Stimulated activated CD8-positive, alpha-beta memory T cell treated with anti-CD3 and anti-CD28 coated beads, Interleukin-7, amount 100 ng/mL, for 4 hours (primary cell): ENCODE measurements around the gene KAZN.

Experiments
- DNase-seq, 2 donors: peaks; one replicate each; pipeline ENCODE4 v3.0.0-alpha.2; 2020; ENCODE audit warnings: low read depth in 2 of 2

Gene KAZN

GRCh38 chr1:14647777-14648176, 49.3 kb downstream of the KAZN start:
- no peak for DNase-seq

GRCh38 chr1:14648391-14648790, 49.9 kb downstream of the KAZN start:
- no peak for DNase-seq

DNA sequence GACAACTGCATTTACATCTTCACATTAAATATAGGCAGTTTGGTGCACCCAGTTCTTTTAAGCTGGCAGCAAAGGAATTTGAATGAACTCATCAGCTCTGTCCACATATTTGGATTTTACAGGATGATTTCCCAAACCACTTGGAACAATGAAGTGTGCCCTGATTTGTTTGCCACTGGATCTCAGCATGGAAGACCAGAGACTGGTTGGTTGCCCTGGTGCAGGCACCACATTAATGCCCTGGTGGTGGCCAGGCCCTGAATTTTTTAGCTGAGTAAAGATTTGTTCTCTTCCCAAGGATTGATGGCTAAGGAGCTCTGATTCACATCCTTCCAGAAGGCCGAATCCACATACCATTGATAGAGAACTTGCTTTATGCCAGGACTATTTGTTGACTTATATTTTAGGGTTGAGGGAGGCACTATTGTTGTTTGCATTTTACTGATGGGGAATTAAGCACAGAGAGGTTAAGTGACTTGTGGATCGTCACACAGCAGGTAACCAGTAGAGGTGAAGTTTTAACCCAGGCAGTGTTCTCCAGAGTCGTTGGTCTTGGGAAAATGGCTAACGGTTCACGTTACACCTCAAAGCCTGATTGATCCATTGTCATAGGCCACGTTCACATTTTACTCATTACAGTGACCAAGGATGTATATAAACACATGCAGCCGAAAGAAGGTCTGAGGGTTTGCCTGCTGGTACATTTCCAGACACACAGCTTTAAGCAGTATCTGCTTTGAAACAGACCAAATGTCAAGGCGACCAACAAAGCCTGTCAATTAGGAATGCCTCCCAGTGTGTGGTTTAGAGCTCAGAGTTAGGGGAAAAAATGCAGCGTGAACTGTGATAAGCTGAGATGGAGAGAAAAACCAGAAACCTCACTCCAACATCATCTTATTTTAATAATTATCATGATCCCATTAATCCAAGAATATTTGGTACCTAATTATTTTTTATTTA, 50.7 kb downstream of the KAZN start:
- no peak for DNase-seq

DNA sequence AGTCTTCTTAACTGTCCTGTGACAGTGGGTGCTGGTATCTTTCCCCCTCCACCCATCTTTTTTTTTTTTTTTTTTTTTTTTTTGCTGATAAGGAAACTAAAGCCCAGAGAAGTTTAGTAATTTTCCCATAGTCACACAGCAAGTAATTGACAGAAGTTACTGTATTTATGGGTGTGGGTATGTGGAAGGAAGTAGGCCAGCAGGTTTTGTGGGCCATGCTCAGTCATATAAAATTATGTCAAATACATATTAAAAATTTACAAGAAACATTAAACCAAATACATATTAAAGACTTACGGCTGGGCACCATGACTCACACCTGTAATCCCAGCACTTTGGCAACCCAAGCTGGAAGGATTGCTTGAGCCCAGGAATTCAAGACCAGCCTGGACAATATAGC, 51.5 kb downstream of the KAZN start:
- DNase-seq, result no peak

DNA sequence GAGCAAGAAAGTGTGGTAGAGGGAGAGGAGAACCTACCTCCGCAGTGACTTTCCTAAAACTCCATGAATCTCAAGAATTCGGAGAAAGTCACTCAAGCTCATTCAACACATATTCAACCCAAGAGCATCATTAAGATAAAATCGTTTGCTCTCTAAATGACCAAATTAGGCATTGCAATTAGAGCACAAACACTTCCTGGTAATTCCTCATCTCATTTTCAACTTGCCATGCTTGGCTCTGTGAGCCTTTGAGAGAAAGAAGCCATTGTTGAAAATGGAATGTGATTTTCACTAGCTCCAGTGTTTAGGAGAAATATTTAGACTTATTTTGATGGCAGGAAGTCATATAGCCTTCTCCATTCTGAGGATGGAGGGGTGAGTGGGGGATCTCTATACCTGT, 52.5 kb downstream of the KAZN start:
- DNase-seq, result no peak

- DNase-seq, result no peak
Observed at GRCh38 chr1:14652840-14653239, 54.4 kb downstream of the KAZN start.

DNA sequence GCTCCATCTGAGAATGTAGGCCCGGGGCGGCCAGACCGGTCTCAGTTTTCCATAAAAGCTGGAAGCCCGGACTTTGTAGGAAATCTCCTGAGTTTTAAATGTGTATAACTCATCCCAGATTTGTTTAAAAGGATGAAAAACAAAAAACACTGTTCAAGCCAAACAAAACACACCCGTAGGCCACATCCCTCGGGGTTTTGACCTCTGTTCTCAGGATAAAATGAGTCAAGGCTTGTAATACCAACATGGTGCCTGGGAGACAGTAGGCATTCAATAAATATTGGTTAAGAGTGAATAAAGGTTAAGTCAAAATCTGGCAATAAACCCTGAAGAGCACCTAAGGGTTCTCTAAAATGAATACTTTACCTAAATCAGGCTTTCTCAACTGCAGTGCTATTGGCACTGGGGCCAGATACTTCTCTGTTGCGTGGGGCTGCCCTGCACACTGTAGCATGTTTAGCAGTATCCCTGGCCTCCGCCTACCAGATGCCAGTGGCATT, 55.0 kb downstream of the KAZN start:
- DNase-seq, result no peak

DNA sequence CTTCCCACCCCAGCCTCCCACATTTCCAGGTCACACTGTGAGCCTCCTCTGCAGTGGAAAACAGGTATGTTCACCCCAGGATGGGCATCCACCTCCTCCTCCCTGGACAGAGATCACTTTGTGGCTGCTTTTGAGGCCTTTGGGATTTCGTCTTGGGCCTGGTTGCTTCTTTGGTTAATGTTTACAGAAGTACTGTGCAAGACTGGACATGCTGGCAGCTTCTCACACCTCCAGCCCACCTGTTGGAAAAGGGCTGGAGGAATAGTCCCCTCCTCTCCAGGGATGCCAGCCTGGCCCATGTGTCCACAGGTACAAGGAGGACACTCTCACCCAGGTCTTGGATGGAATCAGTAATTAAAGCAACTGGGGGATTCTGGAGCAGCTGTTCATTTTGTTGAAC, 56.1 kb downstream of the KAZN start:
- DNase-seq, result no peak

- DNase-seq, result no peak
Observed at GRCh38 chr1:14655385-14655784, 56.9 kb downstream of the KAZN start.

GRCh38 chr1:14656384-14656937, 58.0 kb downstream of the KAZN start:
- DNase-seq, result no peak

DNA sequence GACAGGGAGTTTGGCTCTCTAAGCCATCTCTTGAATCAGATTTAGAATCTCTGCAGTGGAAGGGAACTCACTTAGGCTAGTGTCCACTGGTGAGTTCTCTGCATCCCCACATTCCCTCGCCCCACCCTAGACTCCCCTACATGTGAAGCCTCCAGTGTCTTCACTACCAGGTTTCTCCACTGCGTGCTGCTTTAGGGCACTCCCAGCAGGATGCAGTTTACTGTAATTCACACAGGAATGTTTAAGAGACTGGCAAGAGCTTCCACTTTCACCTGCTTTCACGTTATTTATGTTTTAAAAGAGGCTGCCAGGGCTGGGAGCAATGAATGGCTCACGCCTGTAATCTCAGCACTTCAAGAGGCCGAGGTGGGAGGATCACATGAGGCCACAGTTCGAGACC, 60.2 kb downstream of the KAZN start:
- DNase-seq, result no peak

- DNase-seq, result no peak
Observed at GRCh38 chr1:14659913-14660312, 61.4 kb downstream of the KAZN start.

DNA sequence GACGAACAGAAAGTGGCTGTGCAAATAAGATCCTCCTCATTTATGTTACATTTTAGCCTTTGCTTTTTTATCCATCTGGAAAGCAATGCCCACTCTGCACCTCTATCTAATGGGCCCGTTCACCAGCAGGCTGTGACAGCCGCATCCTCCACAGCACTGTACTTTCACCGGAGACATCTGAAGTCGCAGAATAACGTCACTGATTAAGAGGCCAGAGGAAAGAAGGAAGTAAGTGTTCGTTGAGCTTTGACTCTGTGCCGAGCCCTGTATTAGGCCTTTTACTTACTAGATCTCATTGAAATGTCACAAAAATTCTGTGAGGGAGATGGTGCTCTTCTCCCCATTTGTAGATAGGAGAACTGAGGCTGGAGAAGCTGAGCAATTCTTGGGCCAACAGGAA, 62.3 kb downstream of the KAZN start:
- DNase-seq, result no peak

DNA sequence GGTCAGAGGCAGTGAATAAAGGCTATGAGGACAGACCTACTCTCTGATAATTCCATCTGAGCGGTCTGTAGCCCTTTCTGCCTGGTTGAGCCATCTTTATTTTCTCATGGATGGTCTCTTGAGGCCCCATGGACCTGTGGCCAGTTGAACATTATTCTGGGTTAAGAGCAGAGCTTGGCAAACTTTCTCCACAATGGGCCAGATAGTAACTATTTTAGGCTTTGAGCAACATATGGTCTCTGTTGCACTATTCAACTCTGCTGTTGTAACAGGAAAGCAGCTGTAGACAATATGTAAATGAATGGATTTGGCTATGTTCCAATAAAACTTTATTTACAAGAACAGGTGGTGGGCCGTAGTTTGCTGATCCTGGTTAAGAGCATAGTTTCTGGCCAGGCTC, 62.7 kb downstream of the KAZN start:
- DNase-seq, result no peak

DNA sequence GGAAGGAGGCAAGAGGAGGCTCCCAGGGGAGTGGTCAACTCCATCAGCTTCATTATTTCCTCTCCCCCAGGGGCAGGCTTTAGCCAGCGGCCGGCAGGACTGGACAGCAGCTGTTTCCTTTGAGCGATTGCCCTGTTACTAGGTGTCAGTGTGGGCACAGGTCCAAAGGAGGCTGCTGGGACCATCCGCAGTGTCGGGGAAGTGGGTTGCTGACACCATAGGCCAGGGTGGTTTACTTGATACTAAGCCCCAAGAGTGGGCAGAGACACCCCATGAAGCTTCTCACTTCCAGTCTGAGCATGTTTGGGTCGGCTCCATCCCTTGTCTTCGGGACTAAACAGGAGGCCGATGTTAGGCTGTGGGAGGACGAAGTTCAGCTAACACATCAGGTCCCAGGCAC, 63.6 kb downstream of the KAZN start:
- DNase-seq, result no peak

- no peak for DNase-seq
Observed at GRCh38 chr1:14663773-14664172, 65.3 kb downstream of the KAZN start.

GRCh38 chr1:14666373-14666772, 67.9 kb downstream of the KAZN start:
- DNase-seq, result no peak

- no peak for DNase-seq
Observed at GRCh38 chr1:14666962-14667650, 68.6 kb downstream of the KAZN start.

- DNase-seq, result no peak
Observed at GRCh38 chr1:14667651-14667984, 69.1 kb downstream of the KAZN start.

- DNase-seq, result no peak
Observed at GRCh38 chr1:14668538-14668937, 70.1 kb downstream of the KAZN start.

- DNase-seq, result no peak
Observed at GRCh38 chr1:14672005-14672404, 73.5 kb downstream of the KAZN start.

GRCh38 chr1:14674030-14674429, 75.5 kb downstream of the KAZN start:
- DNase-seq, result no peak

DNA sequence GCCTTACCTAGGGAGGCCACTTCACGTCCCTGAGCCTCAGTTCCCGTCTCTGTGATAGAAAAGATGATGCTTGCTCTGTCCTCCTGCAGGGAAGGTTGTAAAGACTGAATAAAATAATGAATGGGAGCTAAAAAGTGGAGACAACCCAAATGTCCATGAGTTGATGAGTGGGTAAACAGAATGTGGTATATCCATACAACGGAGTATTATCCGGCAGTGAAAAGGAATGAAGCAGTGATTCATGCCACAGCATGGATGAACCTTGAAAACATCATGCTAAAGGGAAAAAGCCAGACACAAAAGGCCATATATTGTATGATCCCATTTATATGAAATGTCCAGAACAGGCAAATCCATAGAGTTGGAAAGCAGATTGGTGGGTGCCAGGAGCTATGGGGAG, 77.9 kb downstream of the KAZN start:
- no peak for DNase-seq
